Measurements from ENCODE around the gene PPP3CA. TPM values are rescaled to one million over a fixed set of nuclear protein-coding genes. Genes with fewer than 3 reads are reported as not detected.

The PPP3CA gene
- total and polyA plus RNA-seq, 9 donors = 19.4 to 47.9 (median 37.9) TPM

DNA sequence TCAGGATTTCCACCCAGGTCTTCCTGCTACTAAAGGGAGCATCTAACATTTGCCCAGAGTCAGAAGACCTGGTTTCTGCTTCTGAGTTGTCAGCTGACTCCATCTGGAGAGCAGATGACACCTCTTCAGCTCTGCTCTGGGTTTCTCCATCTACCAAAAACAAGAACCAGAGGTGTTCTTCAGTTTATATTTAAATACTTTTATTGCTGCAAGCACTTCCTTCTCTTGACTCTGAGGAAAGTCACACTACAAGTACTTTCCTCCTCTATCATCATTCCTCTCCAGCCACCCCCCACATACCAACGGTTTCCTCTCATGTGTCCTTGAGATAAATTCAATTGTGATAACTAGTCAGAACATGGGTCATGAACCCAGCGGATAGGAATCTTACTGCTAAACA is 88.4 kb downstream of the PPP3CA start:
- Histone ChIP-seq H3K27ac (no peak overlapping the region), H3K4me1 (ENCODE audit: insufficient read depth) (peaks cover 9% of the 10 kb centered on the region), H3K4me3 (no peak overlapping the region), H3K27me3 (no peaks in the 10 kb centered on the region), H3K9me3 (no peaks in the 10 kb centered on the region), H3K36me3 (no peaks in the 10 kb centered on the region)
- no peak for TF ChIP-seq POLR2A (IDR thresholded peaks at IDR 0.05)
- TF ChIP-seq, protein P1, sequence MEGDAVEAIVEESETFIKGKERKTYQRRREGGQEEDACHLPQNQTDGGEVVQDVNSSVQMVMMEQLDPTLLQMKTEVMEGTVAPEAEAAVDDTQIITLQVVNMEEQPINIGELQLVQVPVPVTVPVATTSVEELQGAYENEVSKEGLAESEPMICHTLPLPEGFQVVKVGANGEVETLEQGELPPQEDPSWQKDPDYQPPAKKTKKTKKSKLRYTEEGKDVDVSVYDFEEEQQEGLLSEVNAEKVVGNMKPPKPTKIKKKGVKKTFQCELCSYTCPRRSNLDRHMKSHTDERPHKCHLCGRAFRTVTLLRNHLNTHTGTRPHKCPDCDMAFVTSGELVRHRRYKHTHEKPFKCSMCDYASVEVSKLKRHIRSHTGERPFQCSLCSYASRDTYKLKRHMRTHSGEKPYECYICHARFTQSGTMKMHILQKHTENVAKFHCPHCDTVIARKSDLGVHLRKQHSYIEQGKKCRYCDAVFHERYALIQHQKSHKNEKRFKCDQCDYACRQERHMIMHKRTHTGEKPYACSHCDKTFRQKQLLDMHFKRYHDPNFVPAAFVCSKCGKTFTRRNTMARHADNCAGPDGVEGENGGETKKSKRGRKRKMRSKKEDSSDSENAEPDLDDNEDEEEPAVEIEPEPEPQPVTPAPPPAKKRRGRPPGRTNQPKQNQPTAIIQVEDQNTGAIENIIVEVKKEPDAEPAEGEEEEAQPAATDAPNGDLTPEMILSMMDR (IDR thresholded peaks at IDR 0.05) = no peak
- no peak for TF ChIP-seq EP300 (IDR thresholded peaks at IDR 0.05)
- DNase-seq = no peak
- 21 to 28% (median 25%) methylated on average over 2 of the region's 2 CpGs for WGBS, 3 donors
- intact Hi-C loops (cut with DNase I) = no loop called here

DNA sequence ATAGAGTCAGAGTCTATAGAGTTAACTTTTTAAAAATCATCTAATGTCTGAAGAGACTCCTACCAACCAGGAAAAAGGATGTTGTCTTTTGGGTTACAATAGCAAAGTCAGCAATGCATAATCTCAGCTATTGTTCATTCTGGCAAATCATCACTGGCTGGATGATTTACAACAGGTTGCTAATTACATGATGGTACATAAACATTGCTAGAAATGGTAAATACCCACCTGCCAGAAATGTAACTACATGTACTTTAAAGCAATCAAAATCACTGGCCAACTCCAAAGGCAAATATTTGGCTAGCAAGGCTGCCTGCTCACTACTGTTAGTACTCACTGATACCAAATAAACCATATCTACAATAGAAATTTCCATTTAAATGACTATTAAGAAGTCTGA is 91.1 kb downstream of the PPP3CA start:
- Histone ChIP-seq H3K27ac (no peak overlapping the region), H3K27me3 (no peaks in the 10 kb centered on the region), H3K4me1 (ENCODE audit: insufficient read depth) (peaks cover 9% of the 10 kb centered on the region), H3K9me3 (no peaks in the 10 kb centered on the region), H3K36me3 (no peaks in the 10 kb centered on the region), H3K4me3 (no peak overlapping the region)
- no peak for TF ChIP-seq POLR2A (IDR thresholded peaks at IDR 0.05)
- TF ChIP-seq, protein P1 (IDR thresholded peaks at IDR 0.05) = no peak
- no peak for DNase-seq
- intact Hi-C loops (cut with DNase I) = no loop called here

DNA sequence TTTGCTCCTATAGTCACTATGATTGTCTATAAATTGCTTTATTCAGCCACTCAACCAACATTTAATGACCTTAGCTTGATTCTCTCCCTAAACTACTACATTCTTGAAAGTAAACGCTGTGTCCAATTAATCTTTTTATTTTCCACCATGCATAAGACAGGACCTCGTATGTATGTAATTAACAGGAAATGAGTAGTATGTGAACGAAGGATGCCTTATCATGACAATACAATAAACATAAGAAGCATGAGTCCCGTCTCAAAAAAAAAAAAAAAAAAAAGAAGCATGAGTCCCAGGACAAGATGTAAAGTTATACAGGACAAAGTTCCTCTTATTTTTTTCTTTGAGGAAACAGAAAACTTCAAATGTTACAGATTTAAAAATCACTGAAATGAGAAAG is 92.5 kb downstream of the PPP3CA start:
- no peak overlapping the region for H3K4me3 ChIP-seq
- no peaks in the 10 kb centered on the region for H3K27me3 ChIP-seq
- no peak for DNase-seq
- TF ChIP-seq, protein P1 (IDR thresholded peaks at IDR 0.05) = no peak
- no peak for TF ChIP-seq POLR2A (IDR thresholded peaks at IDR 0.05)
- TF ChIP-seq EP300 (IDR thresholded peaks at IDR 0.05) = no peak
- 62 to 74% (median 63%) methylated on average over 4 of the region's 4 CpGs for WGBS, 3 donors
- intact Hi-C loops (cut with DNase I) = no loop called here
- H3K27ac ChIP-seq = no peak overlapping the region
- H3K36me3 ChIP-seq = no peaks in the 10 kb centered on the region
- H3K4me1 ChIP-seq (ENCODE audit: insufficient read depth) = peaks cover 11% of the 10 kb centered on the region
- no peaks in the 10 kb centered on the region for H3K9me3 ChIP-seq

- Histone ChIP-seq H3K4me3 (no peak overlapping the region), H3K4me1 (ENCODE audit: insufficient read depth) (peaks cover 4% of the 10 kb centered on the region), H3K9me3 (no peaks in the 10 kb centered on the region), H3K27ac (no peak overlapping the region), H3K27me3 (no peaks in the 10 kb centered on the region), H3K36me3 (no peaks in the 10 kb centered on the region)
- TF ChIP-seq EP300 (IDR thresholded peaks at IDR 0.05) (no peak), POLR2A (IDR thresholded peaks at IDR 0.05) (no peak)
- TF ChIP-seq, protein P1 (IDR thresholded peaks at IDR 0.05) = no peak
- DNase-seq = no peak
- 28 to 48% (median 36%) methylated on average over 1 of the region's 1 CpG for WGBS, 3 donors
- intact Hi-C loops (cut with DNase I) = no loop called here
Measured at GRCh38 chr4:101253121-101253520, 94.2 kb downstream of the PPP3CA start.

DNA sequence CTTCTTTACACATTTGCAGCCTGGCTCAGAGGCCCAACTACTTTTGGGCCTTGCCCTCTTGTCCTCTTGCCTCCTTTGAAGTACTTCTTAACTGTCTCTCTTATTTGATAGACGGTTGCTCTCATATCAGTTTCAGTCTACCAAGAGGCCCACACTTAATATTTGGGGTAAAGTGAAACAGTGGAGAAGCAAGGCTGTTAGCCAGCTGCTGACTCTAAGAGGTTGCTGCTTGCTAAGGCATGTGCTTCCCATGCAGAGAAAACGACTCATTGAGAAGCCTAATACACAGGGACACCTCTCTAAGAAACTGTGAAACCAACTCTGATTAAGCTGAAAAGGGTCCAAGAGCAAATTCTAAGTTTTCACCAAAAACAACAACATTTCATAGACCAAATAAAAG is 94.6 kb downstream of the PPP3CA start:
- Histone ChIP-seq H3K27ac (no peak overlapping the region), H3K36me3 (no peaks in the 10 kb centered on the region), H3K4me1 (ENCODE audit: insufficient read depth) (peaks cover 4% of the 10 kb centered on the region), H3K27me3 (no peaks in the 10 kb centered on the region), H3K9me3 (no peaks in the 10 kb centered on the region), H3K4me3 (no peak overlapping the region)
- TF ChIP-seq, protein P1 (IDR thresholded peaks at IDR 0.05) = no peak
- no peak for TF ChIP-seq EP300 (IDR thresholded peaks at IDR 0.05)
- intact Hi-C loops (cut with DNase I) = no loop called here
- no peak for DNase-seq
- WGBS, 3 donors = 6 to 45% (median 11%) methylated on average over 2 of the region's 2 CpGs
